Muscle of arm (tissue), 12 donors: ENCODE measurements around the gene PPFIBP1. TPM values are rescaled to one million over a fixed set of nuclear protein-coding genes. Genes with fewer than 3 reads are reported as not detected.
A peak's percentile ranks its signal among the peaks of the same experiment; 100 is the strongest.

Experiments
- DNase-seq: peaks from one replicate; pipeline ENCODE4 v3.0.0-alpha.2; 2013
- polyA plus RNA-seq, 12 donors: library from polyadenylated mRNA; unstranded; fragments of 120-200 nt; gene quantifications; one replicate each; pipeline ENCODE4 v1.2.1, GENCODE V29; 2013; ENCODE audit not compliant: insufficient read length in 12 of 12

The PPFIBP1 gene
- polyA plus RNA-seq, 12 donors: 22.2 to 85.1 (median 38.0) TPM; not detected in 1

DNA sequence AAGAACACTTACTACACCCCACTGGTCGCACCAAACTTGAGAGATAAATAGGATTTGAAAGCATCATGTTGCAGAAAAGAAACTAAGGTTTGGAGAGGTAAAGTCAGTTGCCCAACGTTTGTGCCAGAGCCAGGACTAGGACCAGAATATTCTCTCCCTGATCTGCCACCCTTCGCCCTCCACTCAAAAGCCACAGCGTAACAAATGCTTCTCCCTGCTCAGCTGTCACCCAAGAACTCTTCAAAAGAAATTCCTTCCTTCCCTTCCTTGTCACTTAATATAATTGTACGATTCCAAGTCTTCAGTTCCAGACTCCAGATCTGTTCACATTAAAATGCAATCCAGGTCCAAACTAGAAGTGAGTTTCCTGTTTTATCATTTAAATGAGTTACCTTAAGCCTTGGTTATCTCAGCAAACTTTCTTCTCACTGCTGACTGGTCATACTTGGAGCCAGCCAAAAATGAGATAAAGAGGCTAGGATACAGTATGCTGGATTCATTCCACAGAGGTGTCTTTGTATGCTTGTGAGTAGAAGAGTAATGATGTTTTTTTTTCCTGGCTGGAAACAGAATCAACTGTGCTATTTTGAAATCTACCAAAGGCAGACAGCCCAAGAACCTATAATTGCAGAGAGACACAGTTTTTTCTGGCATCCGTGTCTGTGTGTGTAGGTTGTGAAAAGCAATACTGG lies 12.8 kb upstream of the PPFIBP1 start:
- peak; percentile 52 for DNase-seq

DNA sequence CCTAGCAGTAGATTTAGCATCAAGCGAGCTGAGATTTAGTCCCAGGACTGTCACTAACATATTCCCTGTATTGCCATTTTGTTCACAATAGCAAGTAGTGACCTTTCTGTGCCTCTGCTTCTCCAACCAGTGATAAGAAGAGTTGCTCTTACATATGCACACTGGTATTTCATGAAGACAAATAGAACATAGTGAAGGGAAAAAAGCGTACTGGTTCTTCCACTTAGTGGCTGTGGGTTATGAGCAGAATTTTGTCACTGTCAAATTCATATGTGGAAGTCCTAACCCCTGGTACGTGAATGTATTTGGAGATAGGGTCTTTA lies 12.3 kb upstream of the PPFIBP1 start:
- no peak for DNase-seq

GRCh38 chr12:27513155-27513824 lies 10.7 kb upstream of the PPFIBP1 start:
- DNase-seq: no peak

DNA sequence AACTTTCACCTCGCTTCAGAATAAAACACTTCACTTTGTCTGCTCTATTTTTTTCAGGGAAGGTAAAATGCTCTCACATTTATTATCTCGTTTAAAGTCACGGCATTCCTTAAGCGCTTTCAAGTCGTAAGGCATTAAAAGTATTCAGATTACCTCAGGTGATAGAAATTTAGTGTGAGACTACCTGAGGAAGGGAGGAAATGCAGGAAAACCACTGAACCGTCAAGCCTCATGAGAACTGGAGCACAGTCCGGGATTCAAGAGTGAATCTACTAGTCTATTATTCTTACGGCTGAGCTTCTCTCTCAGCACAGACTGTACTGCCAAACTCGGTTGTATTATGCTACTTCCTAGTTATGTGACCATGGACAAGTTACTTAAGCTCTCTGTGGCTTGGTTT lies 8.3 kb upstream of the PPFIBP1 start:
- DNase-seq: no peak

DNA sequence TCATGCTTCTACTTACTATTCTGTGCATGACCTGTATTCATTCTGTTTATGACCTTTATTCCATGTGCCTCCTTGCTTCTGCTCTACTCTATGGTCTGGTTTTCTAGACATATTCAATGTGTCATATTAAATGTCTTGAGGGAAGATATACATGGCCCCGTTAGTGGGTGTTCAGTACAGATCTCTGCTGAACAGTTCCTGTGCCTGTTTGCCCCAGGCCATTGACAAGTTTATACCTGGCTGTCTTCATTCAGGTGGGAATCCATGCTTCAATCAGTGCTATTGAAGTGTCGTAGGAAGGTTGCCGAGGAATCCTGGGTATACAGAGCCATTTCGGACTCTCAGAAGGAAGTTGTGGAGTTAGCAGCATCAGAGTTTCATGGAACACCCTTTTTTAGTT lies 7.4 kb upstream of the PPFIBP1 start:
- no peak for DNase-seq

- DNase-seq: no peak
These were observed 6.5 kb upstream of the PPFIBP1 start for GRCh38 chr12:27517546-27517945.

- no peak for DNase-seq
These were observed 5.9 kb upstream of the PPFIBP1 start for GRCh38 chr12:27517961-27518665.

GRCh38 chr12:27521066-27521465 lies 2.9 kb upstream of the PPFIBP1 start:
- DNase-seq: no peak

GRCh38 chr12:27521981-27522380 lies 2.0 kb upstream of the PPFIBP1 start:
- no peak for DNase-seq

GRCh38 chr12:27523305-27523641 lies 733 bp upstream of the PPFIBP1 start:
- no peak for DNase-seq

DNA sequence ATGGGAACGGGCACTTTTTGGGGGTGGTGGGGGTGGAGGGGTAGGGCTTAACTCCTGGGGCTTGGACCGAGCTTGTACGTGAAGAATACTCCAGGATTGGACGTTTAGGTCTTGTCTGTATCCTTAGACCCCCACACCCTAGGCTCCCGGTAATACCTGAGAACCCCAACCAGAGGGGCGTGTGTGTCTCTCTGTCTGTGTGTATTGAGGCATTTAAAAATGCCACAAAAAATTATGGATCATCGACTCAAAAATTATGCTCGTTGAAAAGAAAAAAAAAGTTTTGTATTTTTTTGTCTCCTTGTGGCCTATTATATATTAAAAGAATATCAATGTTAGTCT lies 459 bp downstream of the PPFIBP1 start:
- no peak for DNase-seq

- DNase-seq: peak; percentile 62
These were observed 1.1 kb downstream of the PPFIBP1 start for GRCh38 chr12:27524839-27525753.

DNA sequence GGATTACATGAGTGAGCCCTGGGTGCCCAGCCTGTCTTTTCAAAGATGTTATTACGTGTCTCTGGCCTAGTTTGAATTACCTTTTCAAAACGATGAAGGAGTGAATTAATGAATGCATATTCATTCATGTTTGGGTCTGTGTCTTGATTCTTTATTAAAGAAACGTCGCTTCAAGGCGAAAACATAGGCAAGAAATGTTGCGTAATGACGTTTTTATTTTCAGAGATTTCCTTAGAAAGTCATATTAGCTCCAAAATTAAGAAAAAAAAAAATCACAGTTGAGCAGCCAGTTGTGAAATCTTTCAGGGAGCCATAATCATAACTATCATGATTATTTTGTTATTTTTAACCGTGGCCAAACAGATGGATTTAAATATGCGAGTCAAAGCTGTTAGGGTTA lies 3.5 kb downstream of the PPFIBP1 start:
- DNase-seq: no peak

DNA sequence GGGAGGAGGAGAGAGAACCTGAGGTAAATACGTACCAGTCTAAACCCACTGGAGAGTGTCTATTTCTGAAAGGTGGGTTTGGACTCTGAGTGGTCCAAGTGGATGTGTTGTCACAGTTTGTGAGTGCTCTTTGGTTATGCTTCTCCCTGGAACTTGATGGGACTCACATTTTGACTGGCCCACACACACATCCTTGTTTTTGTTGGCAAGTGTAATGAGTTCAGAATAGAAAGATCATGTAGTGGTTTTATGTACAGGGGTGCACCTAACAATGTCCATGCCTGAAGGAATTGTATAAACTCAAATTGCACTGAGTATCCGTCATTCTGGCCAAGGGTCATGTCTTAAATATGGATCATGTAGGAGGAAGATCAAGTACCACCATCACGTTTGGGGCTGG lies 4.8 kb downstream of the PPFIBP1 start:
- DNase-seq: no peak

DNA sequence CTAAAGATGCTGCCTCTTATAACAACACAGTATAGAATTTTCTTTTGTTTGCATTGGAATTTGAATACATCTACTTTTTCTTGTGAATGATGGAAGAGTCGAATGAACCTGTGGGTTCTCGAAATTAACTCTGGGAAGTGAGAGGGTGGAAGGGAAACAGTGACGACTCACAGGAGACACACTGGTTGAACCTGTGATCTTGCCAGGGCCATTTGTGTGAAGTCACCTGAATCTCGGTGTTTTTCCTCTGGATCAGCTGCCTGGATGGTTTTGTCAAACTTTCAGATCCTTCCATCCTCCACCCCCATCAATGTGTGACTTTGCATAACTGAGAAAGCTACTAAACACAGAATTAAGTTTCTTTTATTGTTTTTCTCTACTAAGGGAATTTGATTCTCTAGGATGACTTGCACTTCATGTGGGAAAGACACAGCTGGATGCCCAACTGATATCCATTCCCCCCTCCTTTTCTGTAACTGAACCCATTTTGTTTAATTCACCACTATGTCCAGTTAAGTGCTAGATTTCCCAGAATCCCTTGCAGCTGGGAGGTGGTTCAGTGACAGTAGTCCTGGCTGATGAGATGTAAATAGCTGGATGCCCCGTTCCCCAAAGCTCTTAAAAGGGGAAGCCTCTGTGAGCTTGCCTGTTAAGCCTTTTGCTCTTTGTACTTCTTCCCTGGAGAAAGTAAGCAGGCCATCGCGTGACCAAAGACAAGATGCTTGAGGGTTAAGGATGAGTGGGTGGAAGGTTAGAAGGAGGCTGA lies 6.3 kb downstream of the PPFIBP1 start:
- no peak for DNase-seq

DNA sequence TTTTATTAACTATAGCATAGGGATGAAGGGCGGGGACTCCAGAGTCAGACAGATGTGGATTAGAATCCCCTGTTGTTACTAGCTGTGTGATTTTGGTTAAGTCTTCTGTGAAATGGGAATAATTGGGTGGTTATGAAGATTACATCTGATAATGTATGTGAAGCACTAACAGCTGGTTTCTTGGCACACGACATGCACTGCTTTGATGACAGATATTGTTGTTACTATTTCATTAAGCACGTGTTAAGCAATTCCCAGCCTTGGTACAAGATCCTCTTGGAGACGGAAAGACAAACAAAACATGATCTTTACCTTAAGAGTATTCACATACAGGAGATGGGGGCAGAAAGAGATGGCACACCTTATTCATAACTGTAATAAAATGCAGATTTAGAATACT lies 7.9 kb downstream of the PPFIBP1 start:
- DNase-seq: no peak

- no peak for DNase-seq
These were observed 10.2 kb downstream of the PPFIBP1 start for GRCh38 chr12:27534060-27534764.

DNA sequence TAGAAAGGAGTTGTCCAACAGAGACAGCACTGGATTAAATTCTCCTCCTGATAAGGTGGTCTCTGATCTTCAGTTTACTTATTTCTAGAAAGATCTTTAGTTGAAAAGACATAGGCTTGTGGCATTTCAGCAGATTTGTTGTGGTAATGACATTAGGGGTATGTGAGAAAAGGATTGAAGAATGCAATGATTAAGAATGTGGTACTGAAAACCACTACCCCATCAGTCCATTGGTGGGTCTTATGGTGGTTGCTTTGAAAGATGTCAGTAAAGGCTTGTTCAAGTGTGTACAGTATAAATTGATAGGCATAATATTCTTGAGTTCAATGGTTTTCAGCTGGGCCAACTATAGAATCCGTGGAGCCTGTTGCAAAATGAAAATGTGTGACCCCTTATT lies 10.8 kb downstream of the PPFIBP1 start:
- no peak for DNase-seq

- DNase-seq: no peak
These were observed 11.3 kb downstream of the PPFIBP1 start for GRCh38 chr12:27535318-27535717.

GRCh38 chr12:27537855-27538675 lies 14.1 kb downstream of the PPFIBP1 start:
- DNase-seq: no peak
